Measurements from ENCODE around the gene HTT.

Gene HTT

GRCh38 chr4:3074078-3074845 is at the start of gene HTT, which contains the start of gene HTT-AS:
TSS of gene HTT (plus strand) at chr4:3074681. CDS start at chr4:3074826, 145 bp downstream.
TSS of gene HTT-AS (minus strand) at chr4:3074538.
- DNase-seq (ENCODE audit: low read depth, low spot score), result peak; percentile 90

GRCh38 chr4:3025881-3026280 is 48.6 kb upstream of the HTT start:
- no peak for DNase-seq (ENCODE audit: low read depth, low spot score)

GRCh38 chr4:3026540-3026939 is 47.9 kb upstream of the HTT start:
- no peak for DNase-seq (ENCODE audit: low read depth, low spot score)

GRCh38 chr4:3029464-3029863 is 45.0 kb upstream of the HTT start:
- no peak for DNase-seq (ENCODE audit: low read depth, low spot score)

GRCh38 chr4:3030566-3031356 is 43.7 kb upstream of the HTT start:
- DNase-seq (ENCODE audit: low read depth, low spot score), result no peak

- no peak for DNase-seq (ENCODE audit: low read depth, low spot score)
Measured at GRCh38 chr4:3031357-3032082, 43.0 kb upstream of the HTT start.

GRCh38 chr4:3034231-3034630 is 40.2 kb upstream of the HTT start:
- no peak for DNase-seq (ENCODE audit: low read depth, low spot score)

GRCh38 chr4:3035249-3035648 is 39.2 kb upstream of the HTT start:
- no peak for DNase-seq (ENCODE audit: low read depth, low spot score)

- DNase-seq (ENCODE audit: low read depth, low spot score), result no peak
Measured at GRCh38 chr4:3035674-3036073, 38.8 kb upstream of the HTT start.

- DNase-seq (ENCODE audit: low read depth, low spot score), result no peak
Measured at GRCh38 chr4:3036131-3036952, 38.1 kb upstream of the HTT start.

- no peak for DNase-seq (ENCODE audit: low read depth, low spot score)
Measured at GRCh38 chr4:3037957-3038461, 36.5 kb upstream of the HTT start.

GRCh38 chr4:3039706-3040366 is 34.6 kb upstream of the HTT start:
- DNase-seq (ENCODE audit: low read depth, low spot score), result no peak

GRCh38 chr4:3040452-3041191 is 33.9 kb upstream of the HTT start:
- no peak for DNase-seq (ENCODE audit: low read depth, low spot score)

- no peak for DNase-seq (ENCODE audit: low read depth, low spot score)
Measured at GRCh38 chr4:3041192-3042142, 33.0 kb upstream of the HTT start.

GRCh38 chr4:3042226-3042625 is 32.3 kb upstream of the HTT start:
- DNase-seq (ENCODE audit: low read depth, low spot score), result no peak

GRCh38 chr4:3043282-3044020 is 31.0 kb upstream of the HTT start:
- no peak for DNase-seq (ENCODE audit: low read depth, low spot score)

- DNase-seq (ENCODE audit: low read depth, low spot score), result no peak
Measured at GRCh38 chr4:3044870-3045819, 29.3 kb upstream of the HTT start.

Measured in activated naive CD8-positive, alpha-beta T cell treated with anti-CD3 and anti-CD28 coated beads, Interleukin-2, amount 50 U/mL, for 16 hours (primary cell).